Measurements from ENCODE around the gene ASB6. TPM values are rescaled to one million over a fixed set of nuclear protein-coding genes. Genes with fewer than 3 reads are reported as not detected.

Gene ASB6, protein sequence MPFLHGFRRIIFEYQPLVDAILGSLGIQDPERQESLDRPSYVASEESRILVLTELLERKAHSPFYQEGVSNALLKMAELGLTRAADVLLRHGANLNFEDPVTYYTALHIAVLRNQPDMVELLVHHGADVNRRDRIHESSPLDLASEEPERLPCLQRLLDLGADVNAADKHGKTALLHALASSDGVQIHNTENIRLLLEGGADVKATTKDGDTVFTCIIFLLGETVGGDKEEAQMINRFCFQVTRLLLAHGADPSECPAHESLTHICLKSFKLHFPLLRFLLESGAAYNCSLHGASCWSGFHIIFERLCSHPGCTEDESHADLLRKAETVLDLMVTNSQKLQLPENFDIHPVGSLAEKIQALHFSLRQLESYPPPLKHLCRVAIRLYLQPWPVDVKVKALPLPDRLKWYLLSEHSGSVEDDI
- total RNA-seq (2021) (19.3 to 20.0 TPM (median 19.7 TPM) in 3 replicates), Bru-seq, nascent RNA (percentile 77 among the genes with signal in this experiment)
- long read RNA-seq, experiment 1, transcript ASB6-201 (6 exons, 2,330 nt) = major isoform, 99 of 143 reads
- long read RNA-seq, experiment 1, partial matches to known transcripts = 4 of 143 reads
- long read RNA-seq, experiment 1, other reads (novel, unspliced or antisense) = 40 of 143 reads
- long read RNA-seq, experiment 2, transcript ASB6-201 (6 exons, 2,330 nt) = major isoform, 9 of 25 reads
- long read RNA-seq, experiment 2, partial matches to known transcripts = 6 of 25 reads
- long read RNA-seq, experiment 2, other reads (novel, unspliced or antisense) = 10 of 25 reads
- long read RNA-seq, experiment 3, transcript ASB6-201 (6 exons, 2,330 nt) = major isoform, 5 of 5 reads
- long read RNA-seq, experiment 3, partial matches to known transcripts = 0 of 5 reads
- long read RNA-seq, experiment 3, other reads (novel, unspliced or antisense) = 0 of 5 reads

DNA sequence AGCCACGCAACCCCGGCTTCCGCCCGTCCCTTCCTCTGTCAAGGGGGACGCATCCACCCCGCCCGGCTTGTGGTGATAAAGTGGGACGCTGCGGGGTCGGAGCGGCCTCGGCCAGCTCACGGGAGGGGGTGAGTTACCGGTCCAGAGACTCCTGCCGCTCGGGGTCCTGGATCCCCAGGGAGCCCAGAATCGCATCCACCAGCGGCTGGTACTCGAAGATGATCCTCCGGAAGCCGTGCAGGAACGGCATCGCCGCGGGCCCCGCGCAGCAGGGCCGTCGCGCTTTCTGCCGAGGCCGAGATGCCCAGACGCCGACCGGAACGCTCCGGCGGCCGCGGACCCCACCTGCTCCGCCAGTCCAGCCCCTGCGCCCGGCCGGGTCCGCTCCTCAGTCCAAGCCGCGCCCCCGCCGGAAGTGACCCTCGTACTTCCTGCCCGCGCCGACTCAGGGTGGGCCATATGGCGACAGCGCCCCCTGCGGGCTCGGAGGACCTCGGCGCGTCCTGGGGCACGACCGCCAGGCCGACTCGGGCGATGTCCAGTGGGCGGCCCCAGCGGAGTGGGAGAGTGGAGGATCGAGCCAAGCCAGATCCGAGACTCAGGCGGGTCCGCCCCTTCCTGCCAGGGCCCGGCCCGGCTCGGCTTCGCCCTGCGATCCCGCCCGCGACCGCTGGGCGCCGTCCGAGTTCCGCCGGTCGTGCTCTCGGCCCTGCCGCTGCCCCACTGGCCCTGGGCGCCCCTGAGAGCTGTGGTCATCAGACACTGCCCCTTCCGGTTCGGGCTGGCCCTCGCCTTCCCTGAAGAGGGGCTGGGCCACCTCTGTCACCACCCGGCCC lies at the start of gene ASB6:
Gene ASB6 (minus strand): TSS at position 402 of the 836 bp plus-strand sequence. CDS start 152 bp downstream, at position 250.
- peaks cover 7% of the 10 kb centered on the region for H3K36me3 Mint-ChIP-seq
- peak within 1 kb of the TSS; percentile 79 for H3K4me3 Mint-ChIP-seq
- ATAC-seq (peak; percentile 98), DNase-seq (ENCODE audit: low spot score) (peak; percentile 99)
- ChIA-PET CTCF (interaction anchor here (0.6 to 3.4 kb wide), 35 partner anchors 11 to 510 kb away, joined by 3 to 25 read pairs (median 4); partner anchors contain the start of genes C9orf50 and NTMT1), POLR2A (no interaction called here)
- H3K27ac Mint-ChIP-seq = peak within 1 kb of the TSS; percentile 92
- peaks cover 14% of the 10 kb centered on the region for H3K4me1 Mint-ChIP-seq
- H3K27me3 Mint-ChIP-seq (ENCODE audit: low read depth) = no peaks in the 10 kb centered on the region; the same call in 1 of the 2 replicates
- peaks cover 6% of the 10 kb centered on the region for H3K9me3 Mint-ChIP-seq
- TF ChIP-seq, protein P1, sequence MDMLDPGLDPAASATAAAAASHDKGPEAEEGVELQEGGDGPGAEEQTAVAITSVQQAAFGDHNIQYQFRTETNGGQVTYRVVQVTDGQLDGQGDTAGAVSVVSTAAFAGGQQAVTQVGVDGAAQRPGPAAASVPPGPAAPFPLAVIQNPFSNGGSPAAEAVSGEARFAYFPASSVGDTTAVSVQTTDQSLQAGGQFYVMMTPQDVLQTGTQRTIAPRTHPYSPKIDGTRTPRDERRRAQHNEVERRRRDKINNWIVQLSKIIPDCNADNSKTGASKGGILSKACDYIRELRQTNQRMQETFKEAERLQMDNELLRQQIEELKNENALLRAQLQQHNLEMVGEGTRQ (CRISPR knock-in tag; IDR thresholded peaks at IDR 0.05) = peak; percentile 55
- TF ChIP-seq TEAD1 (CRISPR knock-in tag; IDR thresholded peaks at IDR 0.05) (peak; percentile 85; the same call in 1 of the 2 replicates), GABPB1 (CRISPR knock-in tag; IDR thresholded peaks at IDR 0.05) (peak; percentile 92), SMAD3 (CRISPR knock-in tag; IDR thresholded peaks at IDR 0.05; ENCODE audit: borderline replicate concordance) (0 out of 2 replicates have a peak, but pooled peaks have one; percentile 4), FOXJ3 (CRISPR knock-in tag; IDR thresholded peaks at IDR 0.05; ENCODE audit: borderline replicate concordance) (no peak), IRF2 (CRISPR knock-in tag; IDR thresholded peaks at IDR 0.05; ENCODE audit: borderline replicate concordance, low read depth) (no peak), ZNF317 (CRISPR knock-in tag; IDR thresholded peaks at IDR 0.05; ENCODE audit: borderline replicate concordance, low read depth) (no peak), NFATC4 (CRISPR knock-in tag; IDR thresholded peaks at IDR 0.05) (no peak), SOX15 (CRISPR knock-in tag; IDR thresholded peaks at IDR 0.05) (no peak), CREM (CRISPR knock-in tag; IDR thresholded peaks at IDR 0.05) (peak; percentile 73), SP1 (CRISPR knock-in tag; conservative IDR thresholded peaks at IDR 0.05) (peak; percentile 98), TEAD4 (CRISPR knock-in tag; IDR thresholded peaks at IDR 0.05) (no peak), ZNF396 (CRISPR knock-in tag; IDR thresholded peaks at IDR 0.05; ENCODE audit: borderline replicate concordance) (no peak), OVOL2 (CRISPR knock-in tag; IDR thresholded peaks at IDR 0.05; ENCODE audit: borderline replicate concordance) (no peak)
- TF ChIP-seq, protein P2, sequence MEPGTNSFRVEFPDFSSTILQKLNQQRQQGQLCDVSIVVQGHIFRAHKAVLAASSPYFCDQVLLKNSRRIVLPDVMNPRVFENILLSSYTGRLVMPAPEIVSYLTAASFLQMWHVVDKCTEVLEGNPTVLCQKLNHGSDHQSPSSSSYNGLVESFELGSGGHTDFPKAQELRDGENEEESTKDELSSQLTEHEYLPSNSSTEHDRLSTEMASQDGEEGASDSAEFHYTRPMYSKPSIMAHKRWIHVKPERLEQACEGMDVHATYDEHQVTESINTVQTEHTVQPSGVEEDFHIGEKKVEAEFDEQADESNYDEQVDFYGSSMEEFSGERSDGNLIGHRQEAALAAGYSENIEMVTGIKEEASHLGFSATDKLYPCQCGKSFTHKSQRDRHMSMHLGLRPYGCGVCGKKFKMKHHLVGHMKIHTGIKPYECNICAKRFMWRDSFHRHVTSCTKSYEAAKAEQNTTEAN (CRISPR knock-in tag; IDR thresholded peaks at IDR 0.05) = peak; percentile 91; the same call in 1 of the 2 replicates
- TF ChIP-seq, protein P3, sequence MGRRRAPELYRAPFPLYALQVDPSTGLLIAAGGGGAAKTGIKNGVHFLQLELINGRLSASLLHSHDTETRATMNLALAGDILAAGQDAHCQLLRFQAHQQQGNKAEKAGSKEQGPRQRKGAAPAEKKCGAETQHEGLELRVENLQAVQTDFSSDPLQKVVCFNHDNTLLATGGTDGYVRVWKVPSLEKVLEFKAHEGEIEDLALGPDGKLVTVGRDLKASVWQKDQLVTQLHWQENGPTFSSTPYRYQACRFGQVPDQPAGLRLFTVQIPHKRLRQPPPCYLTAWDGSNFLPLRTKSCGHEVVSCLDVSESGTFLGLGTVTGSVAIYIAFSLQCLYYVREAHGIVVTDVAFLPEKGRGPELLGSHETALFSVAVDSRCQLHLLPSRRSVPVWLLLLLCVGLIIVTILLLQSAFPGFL (CRISPR knock-in tag; IDR thresholded peaks at IDR 0.05; ENCODE audit: borderline replicate concordance) = no peak
- TF ChIP-seq, protein P4, sequence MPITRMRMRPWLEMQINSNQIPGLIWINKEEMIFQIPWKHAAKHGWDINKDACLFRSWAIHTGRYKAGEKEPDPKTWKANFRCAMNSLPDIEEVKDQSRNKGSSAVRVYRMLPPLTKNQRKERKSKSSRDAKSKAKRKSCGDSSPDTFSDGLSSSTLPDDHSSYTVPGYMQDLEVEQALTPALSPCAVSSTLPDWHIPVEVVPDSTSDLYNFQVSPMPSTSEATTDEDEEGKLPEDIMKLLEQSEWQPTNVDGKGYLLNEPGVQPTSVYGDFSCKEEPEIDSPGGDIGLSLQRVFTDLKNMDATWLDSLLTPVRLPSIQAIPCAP (CRISPR knock-in tag; IDR thresholded peaks at IDR 0.05) = no peak; the same call in 1 of the 2 replicates
- TF ChIP-seq, protein P5, sequence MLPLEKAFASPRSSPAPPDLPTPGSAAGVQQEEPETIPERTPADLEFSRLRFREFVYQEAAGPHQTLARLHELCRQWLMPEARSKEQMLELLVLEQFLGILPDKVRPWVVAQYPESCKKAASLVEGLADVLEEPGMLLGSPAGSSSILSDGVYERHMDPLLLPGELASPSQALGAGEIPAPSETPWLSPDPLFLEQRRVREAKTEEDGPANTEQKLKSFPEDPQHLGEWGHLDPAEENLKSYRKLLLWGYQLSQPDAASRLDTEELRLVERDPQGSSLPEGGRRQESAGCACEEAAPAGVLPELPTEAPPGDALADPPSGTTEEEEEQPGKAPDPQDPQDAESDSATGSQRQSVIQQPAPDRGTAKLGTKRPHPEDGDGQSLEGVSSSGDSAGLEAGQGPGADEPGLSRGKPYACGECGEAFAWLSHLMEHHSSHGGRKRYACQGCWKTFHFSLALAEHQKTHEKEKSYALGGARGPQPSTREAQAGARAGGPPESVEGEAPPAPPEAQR (CRISPR knock-in tag; IDR thresholded peaks at IDR 0.05) = no peak
- TF ChIP-seq, protein P6, sequence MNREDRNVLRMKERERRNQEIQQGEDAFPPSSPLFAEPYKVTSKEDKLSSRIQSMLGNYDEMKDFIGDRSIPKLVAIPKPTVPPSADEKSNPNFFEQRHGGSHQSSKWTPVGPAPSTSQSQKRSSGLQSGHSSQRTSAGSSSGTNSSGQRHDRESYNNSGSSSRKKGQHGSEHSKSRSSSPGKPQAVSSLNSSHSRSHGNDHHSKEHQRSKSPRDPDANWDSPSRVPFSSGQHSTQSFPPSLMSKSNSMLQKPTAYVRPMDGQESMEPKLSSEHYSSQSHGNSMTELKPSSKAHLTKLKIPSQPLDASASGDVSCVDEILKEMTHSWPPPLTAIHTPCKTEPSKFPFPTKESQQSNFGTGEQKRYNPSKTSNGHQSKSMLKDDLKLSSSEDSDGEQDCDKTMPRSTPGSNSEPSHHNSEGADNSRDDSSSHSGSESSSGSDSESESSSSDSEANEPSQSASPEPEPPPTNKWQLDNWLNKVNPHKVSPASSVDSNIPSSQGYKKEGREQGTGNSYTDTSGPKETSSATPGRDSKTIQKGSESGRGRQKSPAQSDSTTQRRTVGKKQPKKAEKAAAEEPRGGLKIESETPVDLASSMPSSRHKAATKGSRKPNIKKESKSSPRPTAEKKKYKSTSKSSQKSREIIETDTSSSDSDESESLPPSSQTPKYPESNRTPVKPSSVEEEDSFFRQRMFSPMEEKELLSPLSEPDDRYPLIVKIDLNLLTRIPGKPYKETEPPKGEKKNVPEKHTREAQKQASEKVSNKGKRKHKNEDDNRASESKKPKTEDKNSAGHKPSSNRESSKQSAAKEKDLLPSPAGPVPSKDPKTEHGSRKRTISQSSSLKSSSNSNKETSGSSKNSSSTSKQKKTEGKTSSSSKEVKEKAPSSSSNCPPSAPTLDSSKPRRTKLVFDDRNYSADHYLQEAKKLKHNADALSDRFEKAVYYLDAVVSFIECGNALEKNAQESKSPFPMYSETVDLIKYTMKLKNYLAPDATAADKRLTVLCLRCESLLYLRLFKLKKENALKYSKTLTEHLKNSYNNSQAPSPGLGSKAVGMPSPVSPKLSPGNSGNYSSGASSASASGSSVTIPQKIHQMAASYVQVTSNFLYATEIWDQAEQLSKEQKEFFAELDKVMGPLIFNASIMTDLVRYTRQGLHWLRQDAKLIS (CRISPR knock-in tag; IDR thresholded peaks at IDR 0.05; ENCODE audit: borderline replicate concordance) = peak; percentile 54; the same call in 1 of the 2 replicates
- TF ChIP-seq, protein P7, sequence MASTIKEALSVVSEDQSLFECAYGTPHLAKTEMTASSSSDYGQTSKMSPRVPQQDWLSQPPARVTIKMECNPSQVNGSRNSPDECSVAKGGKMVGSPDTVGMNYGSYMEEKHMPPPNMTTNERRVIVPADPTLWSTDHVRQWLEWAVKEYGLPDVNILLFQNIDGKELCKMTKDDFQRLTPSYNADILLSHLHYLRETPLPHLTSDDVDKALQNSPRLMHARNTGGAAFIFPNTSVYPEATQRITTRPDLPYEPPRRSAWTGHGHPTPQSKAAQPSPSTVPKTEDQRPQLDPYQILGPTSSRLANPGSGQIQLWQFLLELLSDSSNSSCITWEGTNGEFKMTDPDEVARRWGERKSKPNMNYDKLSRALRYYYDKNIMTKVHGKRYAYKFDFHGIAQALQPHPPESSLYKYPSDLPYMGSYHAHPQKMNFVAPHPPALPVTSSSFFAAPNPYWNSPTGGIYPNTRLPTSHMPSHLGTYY (CRISPR knock-in tag; IDR thresholded peaks at IDR 0.05) = peak; percentile 20; the same call in 1 of the 2 replicates
- TF ChIP-seq, protein P8, sequence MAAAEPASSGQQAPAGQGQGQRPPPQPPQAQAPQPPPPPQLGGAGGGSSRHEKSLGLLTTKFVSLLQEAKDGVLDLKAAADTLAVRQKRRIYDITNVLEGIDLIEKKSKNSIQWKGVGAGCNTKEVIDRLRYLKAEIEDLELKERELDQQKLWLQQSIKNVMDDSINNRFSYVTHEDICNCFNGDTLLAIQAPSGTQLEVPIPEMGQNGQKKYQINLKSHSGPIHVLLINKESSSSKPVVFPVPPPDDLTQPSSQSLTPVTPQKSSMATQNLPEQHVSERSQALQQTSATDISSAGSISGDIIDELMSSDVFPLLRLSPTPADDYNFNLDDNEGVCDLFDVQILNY (CRISPR knock-in tag; IDR thresholded peaks at IDR 0.05) = no peak; the same call in 1 of the 2 replicates
